NCI-H187 treated with DMSO at 0.1 percent for 48 hours (cell line): ENCODE results near the gene GSG1.
A peak's percentile ranks its signal among the peaks of the same experiment; 100 is the strongest.

Source experiments
- DNase-seq: peaks from one replicate; lab custom pipeline; 2025; lab: John Stamatoyannopoulos, UW

GSG1 gene

GRCh38 chr12:13119826-13120225 lies 16.4 kb upstream of the GSG1 start:
- no peak for DNase-seq

- DNase-seq: no peak
Observed at GRCh38 chr12:13117029-13117428, 13.6 kb upstream of the GSG1 start.

GRCh38 chr12:13116259-13116658 lies 12.8 kb upstream of the GSG1 start:
- DNase-seq: no peak

- no peak for DNase-seq
Observed at GRCh38 chr12:13114251-13115052, 11.0 kb upstream of the GSG1 start.

- no peak for DNase-seq
Observed at GRCh38 chr12:13112968-13113367, 9.5 kb upstream of the GSG1 start.

- DNase-seq: no peak
Observed at GRCh38 chr12:13106666-13107065, 3.2 kb upstream of the GSG1 start.

- DNase-seq: no peak
Observed at GRCh38 chr12:13105781-13106180, 2.3 kb upstream of the GSG1 start.

- DNase-seq: no peak
Observed at GRCh38 chr12:13104409-13104808, 942 bp upstream of the GSG1 start.

GRCh38 chr12:13102461-13103195 lies 839 bp downstream of the GSG1 start:
- peak; percentile 49 for DNase-seq

GRCh38 chr12:13101821-13102375 lies 1.6 kb downstream of the GSG1 start:
- peak; percentile 59 for DNase-seq

- peak; percentile 44 for DNase-seq
Observed at GRCh38 chr12:13100882-13101769, 2.3 kb downstream of the GSG1 start.

GRCh38 chr12:13100605-13100881 lies 2.9 kb downstream of the GSG1 start:
- DNase-seq: no peak

- DNase-seq: peak; percentile 14
Observed at GRCh38 chr12:13099844-13100604, 3.4 kb downstream of the GSG1 start.

- DNase-seq: no peak
Observed at GRCh38 chr12:13099066-13099843, 4.2 kb downstream of the GSG1 start.

GRCh38 chr12:13097491-13098011 lies 5.9 kb downstream of the GSG1 start:
- no peak for DNase-seq

GRCh38 chr12:13095266-13095995 lies 8.0 kb downstream of the GSG1 start:
- no peak for DNase-seq

GRCh38 chr12:13094367-13094766 lies 9.1 kb downstream of the GSG1 start:
- no peak for DNase-seq

GRCh38 chr12:13093848-13094220 lies 9.6 kb downstream of the GSG1 start:
- DNase-seq: no peak

- no peak for DNase-seq
Observed at GRCh38 chr12:13093191-13093847, 10.1 kb downstream of the GSG1 start.
